Cardiac septum (tissue), 1 donor: ENCODE measurements around the gene FOXB2. TPM values are rescaled to one million over a fixed set of nuclear protein-coding genes. Genes with fewer than 3 reads are reported as not detected.
"Not testable (repeated sequence)": the region's sequence is repeated elsewhere in the genome, so short reads cannot be mapped to it uniquely, and the experiment has no call there.

Experiments
- DNase-seq: peaks from one replicate; pipeline ENCODE4 v3.0.0-alpha.2; 2020; ENCODE audit warnings: low spot score
- intact Hi-C: fragments of 100-400 bp; cut with DNase I; formaldehyde crosslinking; loops from one replicate; pipeline ENCODE4 v1.14.0; 2022
- long read RNA-seq: library from polyadenylated mRNA; unstranded; transcript quantifications from one replicate; pipeline ENCODE4 v2.0.0, GENCODE V29; 2021
- total RNA-seq: library from RNA; stranded (reverse); fragmentation: NEBNext Ultra II Directional; extraction: Animal tissue kit (Norgen Biotek cat#: 25700); gene quantifications from one replicate; pipeline ENCODE4 v1.2.1, GENCODE V29; 2021
- donor health status: DM: no; HTN: no; CAD: no.

FOXB2 gene
- 0.19 TPM for total RNA-seq
- long read RNA-seq, result 0 reads

DNA sequence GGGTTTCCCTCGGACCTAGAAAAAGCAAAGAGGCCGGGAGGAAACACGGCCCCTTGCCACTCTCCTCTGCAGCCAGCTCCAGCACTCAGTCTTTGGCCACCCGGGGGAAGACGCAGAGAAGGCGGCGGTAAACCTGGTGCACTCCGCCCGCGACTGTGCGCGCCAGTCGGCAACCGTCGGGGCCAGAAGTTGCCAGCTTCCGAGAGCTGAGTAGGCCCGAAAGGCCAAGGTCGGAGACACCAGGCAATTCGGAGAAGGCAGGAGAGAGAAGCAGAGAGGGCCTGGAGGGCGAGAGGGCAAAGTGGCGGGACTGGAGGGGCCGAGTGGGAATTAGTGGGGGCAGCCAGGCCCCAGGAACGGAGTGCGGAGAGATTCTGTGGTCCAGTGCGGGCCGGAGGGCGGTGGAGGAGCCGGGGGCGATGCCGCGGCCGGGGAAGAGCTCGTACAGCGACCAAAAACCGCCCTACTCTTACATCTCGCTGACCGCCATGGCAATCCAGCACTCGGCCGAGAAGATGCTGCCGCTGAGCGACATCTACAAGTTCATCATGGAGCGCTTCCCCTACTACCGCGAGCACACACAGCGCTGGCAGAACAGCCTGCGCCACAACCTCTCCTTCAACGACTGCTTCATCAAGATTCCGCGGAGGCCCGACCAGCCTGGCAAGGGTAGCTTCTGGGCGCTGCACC lies at the start of gene FOXB2:
FOXB2 (plus strand) TSS at position 420 of the 690 bp plus-strand sequence; CDS start at position 420, 0 bp downstream.
- intact Hi-C loops, result no loop called here
- DNase-seq, result no peak

DNA sequence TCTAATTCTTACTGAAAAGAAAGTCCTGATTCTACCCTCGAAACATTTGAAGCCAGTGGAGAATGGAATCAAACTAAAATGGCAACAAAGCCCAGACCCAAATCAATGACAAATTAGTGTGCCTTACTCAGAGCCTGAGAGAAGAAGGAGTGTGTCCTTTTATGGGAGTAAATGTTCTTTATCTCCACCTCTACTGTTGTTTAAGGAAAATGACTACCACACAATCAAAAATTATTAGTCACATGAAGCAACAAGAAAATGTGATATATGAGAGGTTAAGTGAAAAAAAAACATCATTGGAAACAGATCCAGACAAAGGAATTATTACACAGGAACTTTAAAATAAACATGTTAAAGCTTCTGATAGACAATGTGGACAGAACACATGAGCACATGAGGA lies 49.7 kb upstream of the FOXB2 start:
- intact Hi-C loops, result no loop called here
- no peak for DNase-seq

DNA sequence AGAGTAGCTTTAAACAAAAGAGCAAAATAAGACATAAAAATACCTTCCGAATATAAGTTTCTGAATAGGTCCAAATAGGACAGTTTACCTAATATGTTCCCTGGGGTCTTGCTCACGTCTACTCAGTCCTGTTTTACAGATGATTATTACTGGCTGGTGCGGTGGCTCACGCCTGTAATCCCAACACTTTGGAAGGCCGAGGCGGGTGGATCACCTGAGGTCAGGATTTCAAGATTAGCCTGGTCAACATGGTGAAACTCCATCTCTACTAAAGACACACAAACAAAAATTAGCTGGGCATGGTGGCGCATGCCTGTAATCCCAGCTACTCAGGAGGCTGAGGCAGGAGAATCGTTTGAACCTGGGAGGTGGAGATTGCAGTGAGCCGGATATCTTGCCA lies 40.6 kb upstream of the FOXB2 start:
- DNase-seq, intact Hi-C loops: not testable (repeated sequence)

DNA sequence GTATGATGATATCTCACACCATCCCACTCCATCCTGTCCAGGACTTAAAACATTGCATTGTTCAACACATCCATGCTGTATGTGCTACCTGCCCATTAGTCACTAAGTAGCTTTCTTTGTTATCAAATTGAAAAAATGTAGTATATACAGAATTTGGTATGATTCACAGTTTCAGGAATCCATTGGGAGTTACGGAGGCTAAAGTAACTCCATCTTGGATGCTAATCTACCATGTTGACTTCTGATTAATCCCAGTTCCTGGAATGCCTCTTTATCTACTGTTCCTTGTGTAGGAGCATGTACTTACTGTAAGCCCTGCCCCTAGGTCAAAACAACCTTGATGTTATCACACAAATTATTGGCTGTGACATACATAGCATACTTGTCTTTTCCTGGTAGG lies 38.9 kb upstream of the FOXB2 start:
- intact Hi-C loops, result no loop called here
- DNase-seq, result no peak

DNA sequence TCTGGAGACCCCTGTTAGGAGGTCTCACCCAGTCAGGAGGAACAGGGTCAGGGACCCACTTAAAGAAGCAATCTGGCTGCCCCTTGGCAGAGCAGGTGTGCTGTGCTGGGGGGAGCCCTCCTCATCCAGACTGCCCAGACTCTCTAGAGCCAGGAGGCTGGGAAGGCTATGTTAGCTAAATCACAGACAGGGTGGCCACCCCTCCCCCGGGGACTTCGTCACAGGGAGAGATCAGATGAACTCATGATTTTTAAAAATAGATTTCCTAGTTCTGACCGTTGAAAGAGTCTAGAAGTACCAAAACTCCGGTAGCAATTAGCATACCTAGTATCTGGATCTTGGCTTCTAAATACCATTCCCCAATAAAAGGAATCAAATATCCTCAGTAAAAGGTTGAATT lies 35.0 kb upstream of the FOXB2 start:
- no peak for DNase-seq
- intact Hi-C loops, result no loop called here

DNA sequence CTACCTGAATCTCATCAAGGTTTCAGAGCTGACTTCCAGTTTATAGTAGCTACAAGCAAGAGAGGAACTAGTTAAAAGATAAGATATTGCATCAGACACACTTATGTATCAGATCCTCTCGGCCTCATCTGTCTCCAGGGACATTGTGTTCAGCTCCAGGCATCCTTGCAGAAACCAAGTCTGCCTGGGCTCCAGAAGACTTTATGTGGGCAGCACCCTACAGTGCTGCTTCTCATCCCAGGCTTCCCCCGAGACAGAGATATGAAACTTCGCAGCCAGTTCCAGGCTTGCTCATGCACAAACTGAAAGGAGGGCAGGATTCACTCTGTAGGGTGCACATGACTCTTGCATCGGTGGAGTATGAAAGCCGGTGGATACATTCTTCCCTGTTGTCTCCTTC lies 33.9 kb upstream of the FOXB2 start:
- intact Hi-C loops, result loop anchor here (5.0 kb wide), 1 partner anchor 178 kb away; no protein-coding TSS in a partner anchor
- DNase-seq, result no peak

DNA sequence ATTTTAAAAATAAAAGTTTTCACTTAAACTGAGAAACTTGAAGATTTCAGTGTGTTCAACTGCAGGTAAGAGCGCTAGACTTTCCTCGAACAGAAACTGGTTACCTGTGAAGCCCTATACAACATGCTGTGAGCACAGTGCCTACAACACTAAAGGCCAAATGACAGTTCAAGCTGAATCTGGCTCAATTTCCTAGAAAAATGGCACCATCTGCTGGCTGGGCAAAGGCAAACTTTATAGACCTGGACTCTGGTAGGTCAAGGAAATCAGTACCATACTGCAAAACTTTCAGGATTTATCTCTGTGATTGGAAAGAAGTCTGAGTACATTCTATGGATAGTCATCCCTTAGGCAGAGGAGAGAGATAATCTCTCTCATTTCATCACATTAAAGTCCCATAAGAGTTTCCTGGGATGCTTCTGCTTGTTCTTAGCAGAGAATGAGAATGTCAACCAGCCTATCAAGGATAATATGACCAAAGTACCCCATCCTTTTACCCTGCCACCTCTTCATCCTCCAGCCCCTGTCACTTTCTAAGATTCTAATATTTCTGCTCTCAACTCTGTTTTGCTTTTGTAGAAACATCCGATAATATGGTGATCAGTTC lies 31.8 kb upstream of the FOXB2 start:
- no peak for DNase-seq
- intact Hi-C loops, result loop anchor here (5.0 kb wide), 1 partner anchor 180 kb away; no protein-coding TSS in a partner anchor

DNA sequence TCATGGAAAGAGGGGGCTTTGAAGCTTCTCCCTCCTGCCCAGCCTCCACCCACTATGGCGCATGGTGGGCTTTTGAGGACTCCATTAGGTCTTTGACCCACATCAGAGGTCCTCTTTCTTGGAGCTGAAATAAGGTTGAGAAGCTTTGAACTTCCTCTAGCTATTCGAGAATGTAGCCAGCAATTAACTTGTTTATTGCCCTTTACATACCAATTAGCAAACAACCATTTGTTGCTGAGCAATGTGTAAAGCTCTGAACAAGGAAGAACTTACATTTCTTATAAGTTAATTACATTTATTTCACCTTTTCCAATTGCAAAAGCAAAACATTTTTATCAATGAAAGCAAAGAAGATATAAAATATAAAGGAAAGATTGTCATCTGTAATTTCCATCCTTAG lies 30.5 kb upstream of the FOXB2 start:
- DNase-seq, result no peak
- intact Hi-C loops, result loop anchor here (5.0 kb wide), 1 partner anchor 182 kb away; no protein-coding TSS in a partner anchor

DNA sequence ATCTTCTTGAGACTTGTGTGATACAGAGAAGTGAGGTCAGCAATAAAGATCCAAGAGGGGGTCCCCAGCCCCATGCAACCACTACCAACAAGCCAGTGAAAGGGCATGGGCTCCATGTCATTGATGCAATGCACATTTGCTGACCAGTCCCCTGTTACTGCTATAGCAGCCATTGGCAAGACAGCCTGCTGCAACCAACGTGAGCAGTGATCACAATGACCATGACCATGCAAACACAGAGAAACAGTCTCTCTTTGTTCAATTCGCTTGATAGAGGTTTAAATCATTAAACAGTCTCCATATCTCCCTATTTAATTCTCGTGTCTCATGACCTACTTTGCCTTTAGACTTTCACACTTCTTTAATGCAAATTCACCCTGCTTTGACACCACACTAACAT lies 30.0 kb upstream of the FOXB2 start:
- intact Hi-C loops, result loop anchor here (5.0 kb wide), 1 partner anchor 182 kb away; no protein-coding TSS in a partner anchor
- no peak for DNase-seq

DNA sequence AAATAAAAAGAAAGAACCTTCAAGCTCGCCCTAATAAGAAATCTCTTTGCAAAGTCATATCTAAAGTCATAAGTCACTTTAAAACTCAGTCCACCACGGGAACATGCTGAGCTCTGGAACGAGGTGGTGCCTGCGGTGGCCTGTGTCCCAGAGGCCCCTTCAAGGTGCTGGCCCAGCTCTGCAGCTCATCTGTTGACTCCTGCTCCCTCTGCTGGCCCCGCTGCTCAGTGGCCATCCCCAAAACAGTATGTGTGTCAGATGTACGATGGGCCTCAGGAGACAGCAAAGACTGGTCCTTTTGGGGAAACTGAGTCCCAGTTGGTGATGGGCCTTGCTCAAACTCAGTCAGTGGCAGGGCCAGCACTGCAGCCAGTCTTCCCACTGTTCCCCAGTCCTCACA lies 22.8 kb upstream of the FOXB2 start:
- intact Hi-C loops, result loop anchor here (2.0 kb wide), 1 partner anchor 186 kb away; no protein-coding TSS in a partner anchor
- DNase-seq, result no peak

DNA sequence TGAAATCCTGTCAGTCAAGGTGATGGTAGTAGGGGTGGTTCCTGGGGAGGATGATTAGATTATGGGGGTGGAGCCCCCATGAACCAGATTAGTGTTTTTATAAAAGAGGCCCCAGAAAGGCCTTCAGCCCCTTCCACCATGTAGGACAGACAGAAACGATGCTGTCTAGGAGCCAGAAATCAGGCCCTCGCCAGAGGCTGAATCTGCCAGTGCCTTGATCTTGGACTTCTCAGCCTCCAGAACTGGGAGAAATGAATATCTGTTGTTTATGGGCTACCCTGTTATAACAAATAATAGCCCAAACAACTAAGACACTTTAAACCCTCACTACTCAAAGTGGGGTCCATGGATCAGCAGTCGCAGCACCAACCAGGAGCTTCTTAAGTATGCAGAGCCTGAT lies 20.2 kb upstream of the FOXB2 start:
- intact Hi-C loops, result no loop called here
- DNase-seq, result no peak

DNA sequence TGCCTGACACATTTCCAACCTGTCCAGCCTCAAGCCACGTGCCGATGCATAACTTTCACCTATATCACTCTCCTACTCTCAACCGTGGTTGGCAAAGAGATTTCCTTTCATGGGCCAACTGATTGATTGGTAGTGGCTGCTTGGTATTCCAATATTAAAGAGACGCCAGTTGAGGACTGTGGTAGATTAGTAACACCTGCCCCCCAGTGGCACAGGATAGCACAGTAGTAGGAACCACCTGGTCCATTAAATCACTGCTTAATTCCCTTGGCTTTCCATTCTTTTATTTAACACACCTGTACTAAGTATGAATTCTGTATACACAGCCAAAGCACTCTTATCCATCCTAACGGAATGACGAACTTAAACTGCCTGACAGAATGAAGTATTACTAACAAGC lies 19.1 kb upstream of the FOXB2 start:
- no peak for DNase-seq
- intact Hi-C loops, result loop anchor here (10.0 kb wide), 1 partner anchor 154 kb away; no protein-coding TSS in a partner anchor

DNA sequence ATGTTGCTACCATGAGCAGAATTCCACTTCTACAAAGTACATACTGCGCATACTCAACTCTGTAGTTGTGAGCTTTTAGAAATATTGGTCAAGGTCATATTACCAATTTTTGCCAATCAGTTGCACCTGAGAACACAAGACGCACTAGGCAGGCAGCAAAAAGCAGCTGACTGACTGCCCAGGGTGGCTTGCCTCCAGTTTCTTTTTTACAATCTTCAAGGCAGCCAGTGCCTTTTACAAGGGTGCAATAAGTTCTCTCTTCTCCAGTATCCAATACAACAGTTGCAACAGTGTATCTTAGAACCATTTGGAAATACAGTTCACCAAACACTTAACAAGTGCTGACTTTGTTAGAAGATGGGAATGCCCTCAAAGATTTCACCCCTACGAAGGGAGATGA lies 16.1 kb upstream of the FOXB2 start:
- DNase-seq, result no peak
- intact Hi-C loops, result loop anchor here (10.0 kb wide), 1 partner anchor 151 kb away; no protein-coding TSS in a partner anchor

DNA sequence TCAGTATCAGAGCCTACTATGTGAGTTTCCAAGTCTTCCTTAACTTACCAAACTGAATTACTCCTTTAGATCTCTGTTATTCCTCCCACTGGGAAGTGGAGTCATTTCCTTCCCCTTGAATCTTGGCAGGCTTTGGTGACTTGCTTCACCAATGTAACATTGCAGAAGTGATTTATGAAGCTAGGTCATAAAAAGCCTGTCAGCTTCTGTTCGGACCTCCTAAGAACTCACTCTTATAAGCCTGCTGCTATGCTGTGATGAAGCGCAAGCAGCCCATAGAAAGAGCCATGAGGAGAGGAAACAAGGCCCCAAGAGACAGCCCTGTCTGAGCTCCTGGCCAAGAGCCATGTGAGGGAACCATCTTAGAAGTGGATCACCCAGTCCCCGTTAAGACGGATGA lies 14.2 kb upstream of the FOXB2 start:
- DNase-seq, result no peak
- intact Hi-C loops, result loop anchor here (10.0 kb wide), 1 partner anchor 150 kb away; no protein-coding TSS in a partner anchor

DNA sequence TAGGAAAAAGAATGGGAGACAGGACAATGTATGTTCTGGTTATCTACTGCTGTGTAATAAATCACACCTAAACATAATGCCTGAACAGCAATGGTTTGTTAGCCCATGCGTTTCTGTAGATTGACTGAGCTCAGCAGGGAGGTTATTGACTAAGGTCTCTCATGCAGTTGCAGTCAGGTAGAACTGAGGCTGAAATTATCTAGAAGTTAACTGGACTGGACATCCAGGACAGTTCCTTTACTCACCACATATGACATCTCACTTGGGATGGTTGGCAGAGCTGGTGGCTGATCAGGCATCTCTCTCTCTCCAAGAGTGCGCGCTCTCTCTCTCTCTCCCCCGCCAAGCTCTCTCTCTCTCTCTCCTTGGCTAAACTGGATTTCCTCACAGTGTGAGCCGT lies 8.9 kb upstream of the FOXB2 start:
- DNase-seq, result no peak
- intact Hi-C loops, result no loop called here

DNA sequence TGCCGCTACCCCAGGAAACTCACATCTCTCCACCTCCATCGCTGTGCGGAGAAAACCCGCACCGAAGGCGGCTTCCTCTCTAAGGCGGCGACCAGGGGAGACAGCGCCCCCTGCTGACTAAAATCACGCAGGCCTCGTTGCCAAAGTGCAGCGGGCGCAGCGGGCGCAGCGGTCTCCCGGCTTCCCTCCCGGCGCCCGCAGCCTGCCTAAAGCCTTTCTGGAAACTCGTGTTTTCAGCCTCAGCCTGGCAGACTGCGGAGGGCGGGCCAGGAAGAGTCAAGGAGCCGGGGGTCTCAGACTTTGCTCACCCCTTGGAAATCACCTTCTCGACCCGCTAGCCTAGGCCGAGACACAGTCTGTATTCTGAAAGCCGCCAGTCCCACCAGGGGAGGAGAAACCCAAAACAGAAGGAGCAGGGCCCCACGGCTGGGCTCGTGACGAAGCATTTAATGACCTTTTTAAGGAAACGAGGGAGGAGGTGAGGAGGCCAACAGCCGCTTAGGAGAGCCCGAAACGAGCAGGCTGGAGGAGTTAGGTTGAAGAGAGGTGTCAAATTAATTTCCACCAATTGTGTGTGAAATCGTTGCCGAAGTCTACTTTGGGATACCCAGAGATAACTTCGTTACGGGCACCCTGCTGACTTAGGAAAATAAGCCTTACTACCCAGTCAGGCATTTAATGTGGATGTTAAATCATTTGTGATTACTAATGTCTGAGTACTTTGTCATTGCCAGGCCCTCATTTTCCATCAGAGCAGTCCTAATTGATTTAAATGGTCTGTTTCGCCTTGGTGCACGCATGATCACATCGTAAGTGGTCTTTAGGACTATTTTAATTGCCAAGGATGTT lies 7.3 kb upstream of the FOXB2 start:
- DNase-seq, result no peak

DNA sequence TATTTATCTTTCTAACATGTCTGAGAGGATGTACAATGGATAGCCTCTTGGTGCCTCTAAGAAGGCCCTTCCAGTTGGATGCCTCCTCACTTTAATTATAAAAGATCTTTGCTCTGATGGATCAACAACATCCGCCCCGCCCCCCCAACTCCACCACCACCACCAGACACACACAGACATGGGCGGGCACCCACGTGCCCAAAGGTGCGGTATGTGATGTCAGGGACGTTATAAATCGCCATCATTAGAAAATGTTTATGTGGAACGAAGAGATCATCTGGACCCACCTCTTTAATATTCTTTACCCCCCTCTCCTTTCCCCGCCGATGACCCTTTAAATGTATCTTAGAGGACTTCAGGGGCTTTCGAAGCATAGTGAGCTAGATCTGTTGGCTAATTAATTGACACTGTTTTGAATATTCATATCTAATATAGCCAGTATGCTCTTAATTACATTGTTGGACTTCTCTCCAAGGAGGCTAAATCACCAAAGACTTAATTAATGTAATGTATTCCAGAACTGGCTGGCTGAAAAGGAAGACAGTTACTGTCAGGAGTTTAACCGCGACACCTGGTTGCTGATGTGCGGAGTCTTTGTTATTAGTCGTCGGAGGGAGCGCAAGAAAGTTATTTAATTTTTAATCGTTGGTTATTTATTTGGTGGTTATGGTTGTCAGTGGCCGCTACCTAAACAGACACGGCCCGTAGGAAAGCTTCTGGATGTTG lies 6.1 kb upstream of the FOXB2 start:
- DNase-seq, result no peak
- intact Hi-C loops, result no loop called here

More for the DNA sequence above, 7.3 kb upstream of the FOXB2 start:
- intact Hi-C loops, result no loop called here

DNA sequence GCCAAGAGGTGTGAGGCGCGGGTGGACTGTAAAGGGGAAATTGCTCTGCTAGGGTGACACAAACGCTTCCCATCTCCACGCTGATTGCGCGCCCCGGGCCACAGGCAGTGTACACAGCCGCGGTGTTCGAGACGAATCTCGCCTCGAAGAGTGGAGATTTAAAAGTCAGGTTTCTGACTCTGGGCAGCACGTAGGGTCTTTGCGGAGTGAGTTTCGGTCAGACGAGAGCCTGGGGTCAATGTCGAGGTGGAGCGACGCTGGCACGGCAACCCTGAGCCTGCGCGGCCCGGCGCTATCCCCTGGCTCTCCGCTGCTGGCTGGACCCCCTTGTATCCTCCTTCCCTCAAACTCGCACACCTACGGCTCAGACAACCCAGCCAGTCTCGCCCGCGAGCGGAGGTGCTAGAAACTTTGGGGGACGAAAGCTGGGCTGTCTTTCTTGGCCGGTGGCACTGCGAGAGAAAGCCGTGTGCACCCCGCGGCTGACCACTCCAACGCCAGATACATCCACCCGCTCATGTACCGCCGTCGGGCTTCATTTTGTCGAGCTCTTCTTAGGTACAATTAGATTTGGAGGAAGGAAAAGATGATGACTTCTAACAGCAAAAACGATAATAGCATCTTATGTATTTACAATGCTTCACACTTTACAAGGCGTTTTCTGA lies 5.4 kb upstream of the FOXB2 start:
- intact Hi-C loops, result no loop called here
- DNase-seq, result no peak
